Tibial nerve (tissue), 4 donors: ENCODE data around the gene OR5B2. TPM values are rescaled to one million over a fixed set of nuclear protein-coding genes. Genes with fewer than 3 reads are reported as not detected.
"Not testable (repeated sequence)": the region's sequence is repeated elsewhere in the genome, so short reads cannot be mapped to it uniquely, and the experiment has no call there.

Source experiments
- DNase-seq, 2 donors: peaks; one replicate each; pipeline ENCODE4 v3.0.0-alpha.2; 2019; ENCODE audit warnings: low spot score in 2 of 2
- H3K27ac ChIP-seq, 4 donors: fragments of 200-600 bp; sonication (generic) in 3 of 4; one replicate each; pipeline ENCODE4 v1.5.1; 2017 to 2019; ENCODE audit warnings: mild to moderate bottlenecking in 1 of 4
- H3K27me3 ChIP-seq, 2 donors: fragments of 200-600 bp; sonication (generic) in 1 of 2; one replicate each; pipeline versions ENCODE4 v1.5.1 to v1.6.0; 2017 to 2019
- H3K36me3 ChIP-seq, 3 donors: fragments of 200-600 bp; sonication (generic); one replicate each; pipeline ENCODE4 v1.5.1; 2018 to 2019
- H3K4me1 ChIP-seq, 4 donors: fragments of 200-600 bp; sonication (generic) in 3 of 4; one replicate each; pipeline ENCODE4 v1.5.1; 2017 to 2019
- H3K4me3 ChIP-seq, 4 donors: fragments of 200-600 bp; sonication (generic) in 3 of 4; one replicate each; pipeline ENCODE4 v1.5.1; 2017 to 2019; ENCODE audit warnings: mild to moderate bottlenecking in 1 of 4, moderate library complexity in 1 of 4
- H3K9me3 ChIP-seq, 4 donors: fragments of 200-600 bp; sonication (generic) in 3 of 4; one replicate each; pipeline ENCODE4 v1.5.1; 2017 to 2019
- EP300 ChIP-seq, 2 donors: sonication (generic); formaldehyde crosslinking; IDR thresholded peaks; one replicate each; pipeline ENCODE4 v1.6.1; 2017; ENCODE audit warnings: antibody characterized with exemption in 2 of 2, mild to moderate bottlenecking in 1 of 2
- POLR2A ChIP-seq, 2 donors: fragments of 450-650 bp; IDR thresholded peaks; one replicate each; pipeline ENCODE4 v1.6.1; 2017; ENCODE audit warnings: antibody characterized with exemption in 2 of 2, mild to moderate bottlenecking in 2 of 2, moderate library complexity in 2 of 2
- WGBS, 2 donors: methylation state at CpG; one replicate each; pipeline ENCODE4 v1.1.5; 2018; 5-methylcytosine and 5-hydroxymethylcytosine counted together
- total RNA-seq, 4 donors: library from RNA; depleted of rRNA; stranded (reverse); fragments of >200 nt; gene quantifications; one replicate each; pipeline ENCODE4 v1.1.0, GENCODE V29; 2016
- TF ChIP-seq, protein P1 (sequence below), 5 experiments: fragments of 200-600 bp in 3 of 5; fragments of 450-650 bp in 2 of 5; sonication (generic) in 3 of 5; IDR thresholded peaks; one replicate each; pipeline ENCODE4 v1.5.1; 2016 to 2019; ENCODE audit warnings: antibody characterized with exemption in 5 of 5, mild to moderate bottlenecking in 3 of 5, moderate library complexity in 2 of 5

Gene OR5B2
- total RNA-seq, 4 donors from 2014 or later = 0.42 TPM; not detected in 3

DNA sequence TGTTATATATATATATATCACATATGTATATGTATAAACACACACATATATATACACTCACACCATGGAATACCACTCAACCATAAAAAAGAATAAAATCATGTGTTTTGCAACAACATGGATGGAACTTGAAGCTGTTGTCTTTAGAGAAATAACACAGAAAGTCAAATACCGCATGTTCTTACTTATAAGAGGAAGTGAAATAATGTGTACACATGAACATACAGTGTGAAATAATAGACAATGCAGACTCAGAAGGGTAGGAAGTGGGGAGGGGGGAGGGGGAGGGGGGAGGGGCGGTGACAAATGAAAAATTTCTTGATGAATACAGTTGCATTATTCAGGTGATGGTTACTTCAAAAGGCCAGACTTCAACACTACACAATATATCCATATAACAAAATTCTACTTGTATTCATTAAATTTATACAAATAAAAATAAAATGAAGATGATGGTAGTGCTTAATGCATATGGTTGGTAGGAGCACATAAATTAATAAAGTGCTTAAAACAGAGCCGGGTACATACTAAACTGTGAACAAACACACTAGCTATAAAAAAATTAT is 5.8 kb upstream of the OR5B2 start:
- Histone ChIP-seq H3K27me3 (no peaks in the 10 kb centered on the region), H3K4me1 (no peaks in the 10 kb centered on the region), H3K4me3 (no peak overlapping the region), H3K9me3 (peaks cover 0 to 30% (median 4%) of the 10 kb centered on the region in 4 donors), H3K36me3 (no peaks in the 10 kb centered on the region), H3K27ac (no peak overlapping the region)
- TF ChIP-seq, protein P1, sequence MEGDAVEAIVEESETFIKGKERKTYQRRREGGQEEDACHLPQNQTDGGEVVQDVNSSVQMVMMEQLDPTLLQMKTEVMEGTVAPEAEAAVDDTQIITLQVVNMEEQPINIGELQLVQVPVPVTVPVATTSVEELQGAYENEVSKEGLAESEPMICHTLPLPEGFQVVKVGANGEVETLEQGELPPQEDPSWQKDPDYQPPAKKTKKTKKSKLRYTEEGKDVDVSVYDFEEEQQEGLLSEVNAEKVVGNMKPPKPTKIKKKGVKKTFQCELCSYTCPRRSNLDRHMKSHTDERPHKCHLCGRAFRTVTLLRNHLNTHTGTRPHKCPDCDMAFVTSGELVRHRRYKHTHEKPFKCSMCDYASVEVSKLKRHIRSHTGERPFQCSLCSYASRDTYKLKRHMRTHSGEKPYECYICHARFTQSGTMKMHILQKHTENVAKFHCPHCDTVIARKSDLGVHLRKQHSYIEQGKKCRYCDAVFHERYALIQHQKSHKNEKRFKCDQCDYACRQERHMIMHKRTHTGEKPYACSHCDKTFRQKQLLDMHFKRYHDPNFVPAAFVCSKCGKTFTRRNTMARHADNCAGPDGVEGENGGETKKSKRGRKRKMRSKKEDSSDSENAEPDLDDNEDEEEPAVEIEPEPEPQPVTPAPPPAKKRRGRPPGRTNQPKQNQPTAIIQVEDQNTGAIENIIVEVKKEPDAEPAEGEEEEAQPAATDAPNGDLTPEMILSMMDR (IDR thresholded peaks at IDR 0.05) = no peak
- TF ChIP-seq EP300 (IDR thresholded peaks at IDR 0.05) (no peak), POLR2A (IDR thresholded peaks at IDR 0.05) (no peak)
- 40 to 59% methylated on average over 3 of the region's 3 CpGs for WGBS, 2 donors
- DNase-seq = no peak

DNA sequence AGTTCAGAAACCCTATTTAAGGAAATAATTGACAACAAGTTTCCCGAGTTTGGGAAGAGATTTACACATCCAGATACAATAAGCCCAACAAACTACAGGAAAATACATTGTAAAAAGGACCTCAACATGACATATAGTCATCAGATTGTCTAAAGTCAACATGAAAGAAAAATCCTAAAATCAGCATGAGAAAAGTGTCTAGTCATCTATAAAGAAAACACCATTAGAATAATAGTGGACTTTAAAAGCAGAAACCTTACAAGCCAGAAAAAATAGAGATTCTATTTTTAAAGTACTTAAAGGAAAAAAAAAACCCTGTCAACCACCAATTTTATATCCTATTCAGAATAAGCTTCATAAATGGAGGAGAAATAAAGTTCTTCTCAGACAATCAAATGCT is 1.4 kb upstream of the OR5B2 start:
- no peaks in the 10 kb centered on the region for H3K4me1 ChIP-seq
- no peak overlapping the region for H3K4me3 ChIP-seq
- H3K27me3 ChIP-seq = no peaks in the 10 kb centered on the region
- H3K36me3 ChIP-seq = no peaks in the 10 kb centered on the region
- TF ChIP-seq EP300 (IDR thresholded peaks at IDR 0.05) = no peak
- TF ChIP-seq, protein P1 (IDR thresholded peaks at IDR 0.05) = no peak
- WGBS, 2 donors = 32 to 66% methylated on average over 1 of the region's 1 CpG
- peaks cover 0 to 19% (median 0%) of the 10 kb centered on the region in 4 donors for H3K9me3 ChIP-seq
- no peak overlapping the region for H3K27ac ChIP-seq
- no peak for DNase-seq

DNA sequence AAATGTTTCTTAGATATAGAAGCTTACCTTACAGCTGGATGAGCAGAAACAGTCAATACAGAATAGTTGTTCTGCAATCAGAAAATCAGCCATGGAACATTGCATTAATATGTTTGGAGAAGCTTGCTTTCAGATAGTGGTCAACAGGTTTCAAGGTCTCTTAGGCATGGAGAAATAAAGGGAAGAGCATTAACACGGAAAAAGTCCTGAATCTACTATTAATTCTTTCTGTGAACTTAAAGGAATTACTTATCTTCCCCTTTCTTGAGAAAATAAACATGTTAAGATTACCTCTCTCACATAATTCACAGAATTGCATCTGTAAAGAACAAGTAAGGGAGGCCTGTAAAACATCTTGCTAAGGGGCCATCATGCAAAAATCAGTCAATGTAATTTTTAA is 21.1 kb downstream of the OR5B2 start, which contains the start of gene OR5B3:
Gene OR5B3, minus strand, starts transcription at position 101 of the 400 bp plus-strand sequence. CDS start 3,465 bp downstream, outside the sequence.
- Histone ChIP-seq H3K27me3 (no peaks in the 10 kb centered on the region), H3K27ac (no peak within 1 kb of the TSS), H3K4me1 (no peaks in the 10 kb centered on the region), H3K9me3 (peaks cover 0 to 41% (median 4%) of the 10 kb centered on the region in 4 donors), H3K36me3 (no peaks in the 10 kb centered on the region), H3K4me3 (no peak within 1 kb of the TSS)
- TF ChIP-seq EP300 (IDR thresholded peaks at IDR 0.05) (no peak), POLR2A (IDR thresholded peaks at IDR 0.05) (no peak)
- TF ChIP-seq, protein P1 (IDR thresholded peaks at IDR 0.05) = no peak
- 67 to 79% methylated on average over 1 of the region's 1 CpG for WGBS, 2 donors
- no peak for DNase-seq

GRCh38 chr11:58399622-58400021 is 28.3 kb downstream of the OR5B2 start:
- H3K27me3 ChIP-seq, H3K27ac ChIP-seq, H3K9me3 ChIP-seq, H3K4me1 ChIP-seq, H3K4me3 ChIP-seq, DNase-seq, H3K36me3 ChIP-seq: not testable (repeated sequence)
- WGBS, 2 donors = 60 to 100% methylated on average over 1 of the region's 2 CpGs

DNA sequence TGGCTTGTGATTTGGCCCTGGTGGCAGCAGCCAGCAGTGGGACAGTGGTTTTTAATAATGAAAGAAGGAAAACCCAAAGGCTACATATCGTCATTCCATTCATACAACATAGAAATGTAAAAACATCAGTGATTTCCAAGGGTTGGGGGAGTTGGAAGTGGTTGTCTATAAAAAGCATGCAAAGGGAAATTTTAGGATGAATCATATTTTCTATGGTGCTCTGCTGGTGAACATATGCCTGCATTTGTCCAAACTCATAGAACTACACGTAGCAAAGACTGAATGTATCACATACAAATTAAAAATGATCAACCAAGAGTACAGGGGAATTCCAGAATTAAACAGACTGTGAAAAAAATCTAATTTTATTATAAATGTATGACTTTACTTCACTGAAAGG is 32.3 kb downstream of the OR5B2 start:
- no peak for TF ChIP-seq POLR2A (IDR thresholded peaks at IDR 0.05)
- no peak for DNase-seq
- 74% methylated on average over 2 of the region's 2 CpGs for WGBS, 2 donors

GRCh38 chr11:58394195-58394594 is 33.7 kb downstream of the OR5B2 start:
- Histone ChIP-seq H3K4me3 (no peak overlapping the region), H3K27ac (no peak overlapping the region)

More for the DNA sequence above, 32.3 kb downstream of the OR5B2 start:
- Histone ChIP-seq H3K27ac (no peak overlapping the region), H3K9me3 (peaks cover 0 to 9% (median 0%) of the 10 kb centered on the region in 4 donors), H3K4me3 (no peak overlapping the region), H3K36me3 (no peaks in the 10 kb centered on the region), H3K4me1 (peaks cover 0 to 4% (median 0%) of the 10 kb centered on the region in 4 donors), H3K27me3 (no peaks in the 10 kb centered on the region)

More at GRCh38 chr11:58394195-58394594, 33.7 kb downstream of the OR5B2 start:
- Histone ChIP-seq H3K9me3 (peaks cover 0 to 9% (median 0%) of the 10 kb centered on the region in 4 donors), H3K36me3 (no peaks in the 10 kb centered on the region), H3K27me3 (no peaks in the 10 kb centered on the region), H3K4me1 (peaks cover 0 to 4% (median 0%) of the 10 kb centered on the region in 4 donors)
- no peak for TF ChIP-seq EP300 (IDR thresholded peaks at IDR 0.05)
- TF ChIP-seq, protein P1 (IDR thresholded peaks at IDR 0.05) = no peak
- no peak for TF ChIP-seq POLR2A (IDR thresholded peaks at IDR 0.05)
- no peak for DNase-seq
